Measurements from ENCODE around the gene RAPGEF1. TPM values are rescaled to one million over a fixed set of nuclear protein-coding genes. Genes with fewer than 3 reads are reported as not detected.

RAPGEF1 gene
- total RNA-seq, 1 donor from 2014 or later: 69.4 TPM

DNA sequence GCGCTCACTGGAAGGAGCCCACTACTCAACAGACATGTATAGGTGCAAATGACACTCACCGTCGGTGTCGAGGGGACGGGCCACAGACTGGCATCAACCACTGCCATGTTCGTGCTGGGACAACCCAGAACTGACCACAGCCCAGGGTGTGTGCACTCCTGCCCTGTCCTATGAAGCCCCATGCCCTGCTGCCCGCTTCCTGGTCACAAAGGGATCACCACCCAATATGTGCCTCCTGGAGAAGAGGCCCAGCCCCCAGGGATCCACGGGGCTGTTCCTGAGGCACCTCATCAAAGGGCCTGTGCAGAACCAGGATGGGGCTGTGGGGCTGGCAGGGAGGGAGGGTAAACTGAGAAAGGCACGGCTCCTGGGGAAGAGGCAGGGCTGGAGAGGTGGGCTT, 151.5 kb downstream of the RAPGEF1 start:
- ATAC-seq: no peak
- DNase-seq (ENCODE audit: low spot score): no peak
- intact Hi-C loops (cut with DNase I): no loop called here

GRCh38 chr9:131587906-131588305, 152.0 kb downstream of the RAPGEF1 start:
- intact Hi-C loops (cut with DNase I): no loop called here
- no peak for DNase-seq (ENCODE audit: low spot score)

GRCh38 chr9:131587331-131587730, 152.5 kb downstream of the RAPGEF1 start:
- DNase-seq (ENCODE audit: low spot score): no peak
- ATAC-seq: no peak
- intact Hi-C loops (cut with DNase I): no loop called here

More at GRCh38 chr9:131587906-131588305, 152.0 kb downstream of the RAPGEF1 start:
- no peak for ATAC-seq

DNA sequence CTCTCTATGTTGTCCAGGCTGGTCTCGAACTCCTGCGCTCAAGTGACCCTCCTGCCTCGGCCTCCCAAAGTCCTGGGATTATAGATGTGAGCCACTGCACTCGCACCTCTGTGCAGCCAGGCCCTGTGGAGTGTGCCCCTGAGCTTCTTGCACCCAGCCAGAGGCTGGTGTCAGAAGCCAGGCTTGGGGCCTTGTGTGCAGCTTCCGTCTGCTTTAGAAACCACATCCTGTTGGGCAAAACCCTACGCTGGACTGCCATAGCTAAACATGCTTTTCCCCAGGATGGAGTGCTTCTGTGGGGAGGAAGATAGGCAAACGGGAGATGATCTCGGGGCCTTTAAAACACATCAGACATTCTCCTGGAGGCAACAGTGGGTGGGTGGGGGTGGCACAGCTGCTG, 154.5 kb downstream of the RAPGEF1 start:
- peak; percentile 73 for ATAC-seq

DNA sequence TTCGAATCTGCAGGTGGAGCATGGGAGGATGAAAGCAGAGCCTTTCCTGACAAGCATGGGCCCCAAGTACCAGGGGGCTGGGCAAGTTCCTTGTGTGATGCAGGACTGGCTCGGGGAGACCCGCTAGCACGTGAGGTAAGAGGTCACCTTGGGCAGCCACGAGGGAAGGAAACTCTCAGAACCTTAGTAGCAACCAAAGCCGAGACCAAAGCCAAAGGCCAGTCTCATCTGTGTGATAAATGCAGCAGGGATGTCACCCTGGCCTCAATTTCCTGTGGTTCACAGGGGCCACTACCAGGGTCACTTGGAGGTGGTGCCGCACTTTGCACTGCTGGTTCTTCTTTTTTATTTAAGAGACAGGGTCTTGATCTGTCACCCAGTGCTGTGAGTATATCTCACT, 155.0 kb downstream of the RAPGEF1 start:
- ATAC-seq (no peak), DNase-seq (ENCODE audit: low spot score) (no peak)
- intact Hi-C loops (cut with DNase I): no loop called here

More for the DNA sequence above, 154.5 kb downstream of the RAPGEF1 start:
- intact Hi-C loops (cut with DNase I): no loop called here
- no peak for DNase-seq (ENCODE audit: low spot score)

DNA sequence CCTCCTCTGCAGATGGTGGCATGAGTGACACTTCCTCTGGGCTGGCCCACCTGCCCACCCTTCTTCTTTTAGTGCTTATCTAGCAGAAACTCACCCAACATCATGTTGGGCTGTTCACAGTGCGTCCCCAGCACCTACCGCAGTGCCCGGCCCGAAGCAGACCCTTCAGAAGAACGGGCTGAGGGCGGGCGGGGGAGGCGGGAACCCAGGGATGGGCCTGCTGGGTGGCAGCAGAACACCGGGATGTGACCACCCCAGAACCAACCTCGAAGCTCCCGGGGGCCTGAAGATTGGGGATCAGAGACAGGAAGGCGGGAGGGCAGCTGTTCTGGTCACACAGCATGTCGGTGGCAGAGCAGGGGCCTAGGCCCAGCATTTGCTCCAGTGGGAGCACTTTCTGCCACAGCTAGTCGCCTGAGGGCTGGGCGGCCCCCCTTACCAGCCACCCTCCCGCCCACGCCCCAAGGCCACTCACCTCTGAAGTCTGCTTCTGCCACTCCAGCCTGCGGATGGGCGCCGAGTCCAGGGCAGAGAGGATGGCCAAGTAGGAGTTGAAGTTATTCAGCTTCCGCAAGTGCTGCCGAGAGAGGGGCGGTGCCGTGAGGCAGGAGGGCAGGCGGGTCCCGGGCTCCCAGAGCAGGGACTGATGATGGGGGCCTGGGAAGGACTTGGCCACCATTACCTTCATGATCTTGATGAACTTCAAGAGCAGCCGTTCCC, 155.9 kb downstream of the RAPGEF1 start:
- DNase-seq (ENCODE audit: low spot score) (no peak), ATAC-seq (no peak)
- intact Hi-C loops (cut with DNase I): no loop called here

DNA sequence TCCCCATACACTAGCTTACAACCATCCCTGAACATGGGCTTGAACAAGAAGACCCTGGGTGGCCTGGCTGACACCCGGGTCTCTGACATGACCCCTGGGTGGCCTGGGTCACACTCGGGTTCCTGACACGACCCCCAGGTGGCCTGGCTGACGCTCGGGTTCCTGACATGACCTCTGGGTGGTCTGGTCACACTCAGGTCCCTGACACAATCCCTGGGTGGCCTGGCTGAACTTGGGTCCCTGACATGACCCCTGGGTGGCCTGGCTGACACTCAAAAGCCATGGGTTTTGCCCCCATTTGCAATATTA, 156.6 kb downstream of the RAPGEF1 start:
- no peak for ATAC-seq
- intact Hi-C loops (cut with DNase I): no loop called here

DNA sequence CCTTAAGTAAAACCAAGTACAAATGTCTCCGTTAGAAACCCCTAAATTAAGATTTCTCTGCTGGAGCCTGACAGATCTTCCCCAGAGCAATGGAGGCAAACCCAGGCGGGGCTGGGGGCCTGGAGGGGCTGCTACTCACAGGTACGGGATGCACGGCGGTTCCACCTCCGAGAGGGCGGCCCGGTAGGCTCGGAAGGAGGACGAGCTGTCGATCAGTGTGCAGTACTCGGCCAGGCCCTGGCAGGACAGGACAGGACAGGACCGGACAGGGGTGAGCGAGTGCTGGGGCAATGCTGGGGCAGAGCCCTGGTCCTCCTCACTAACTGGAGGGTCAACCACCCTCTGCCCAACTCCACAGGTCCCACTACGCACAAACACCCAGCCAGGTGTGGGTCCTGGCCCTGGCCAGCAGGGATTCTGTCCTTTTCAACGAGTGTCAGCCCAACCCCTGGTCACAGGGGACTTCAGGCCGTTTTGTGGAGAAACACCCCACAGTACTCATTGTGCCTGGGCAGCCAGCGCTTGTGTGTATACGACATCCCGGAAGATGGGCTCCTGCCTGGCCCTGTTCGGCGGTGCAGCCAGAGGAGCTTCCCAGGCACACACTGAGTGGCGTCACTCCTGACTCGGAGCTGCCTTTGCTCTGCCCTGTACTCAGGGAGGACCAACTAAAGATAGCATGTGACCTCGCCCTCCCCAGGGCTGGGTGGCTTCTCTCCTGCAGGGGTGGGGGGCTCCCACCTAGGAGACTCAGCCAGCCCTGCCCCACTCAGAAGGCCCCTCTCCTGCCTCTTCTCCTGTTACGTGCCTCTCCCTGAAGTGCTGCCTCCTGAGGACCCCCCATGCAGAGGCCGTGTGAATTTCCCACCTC, 157.2 kb downstream of the RAPGEF1 start:
- ATAC-seq: no peak
- intact Hi-C loops (cut with DNase I): no loop called here
- DNase-seq (ENCODE audit: low spot score): no peak

More for the DNA sequence above, 156.6 kb downstream of the RAPGEF1 start:
- no peak for DNase-seq (ENCODE audit: low spot score)

DNA sequence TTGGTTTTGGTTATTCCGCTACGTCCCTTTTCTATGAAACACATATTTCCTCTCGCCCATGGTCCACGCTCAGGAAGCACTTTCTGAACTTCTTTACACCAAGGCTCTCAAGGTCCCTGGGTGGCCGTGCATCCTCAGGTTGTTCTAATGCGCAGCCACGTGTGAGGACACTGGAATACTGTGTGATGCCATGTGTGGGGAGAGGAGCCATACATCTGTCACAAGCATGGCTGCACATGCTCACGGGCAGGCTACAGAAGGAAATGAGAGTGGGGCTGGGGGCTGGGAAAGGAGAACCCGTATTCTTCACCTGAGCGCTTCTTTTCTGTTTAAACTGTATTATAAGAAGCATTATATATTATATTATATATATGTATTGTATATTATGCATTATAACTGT, 157.8 kb downstream of the RAPGEF1 start:
- DNase-seq (ENCODE audit: low spot score): no peak
- no peak for ATAC-seq
- intact Hi-C loops (cut with DNase I): no loop called here

DNA sequence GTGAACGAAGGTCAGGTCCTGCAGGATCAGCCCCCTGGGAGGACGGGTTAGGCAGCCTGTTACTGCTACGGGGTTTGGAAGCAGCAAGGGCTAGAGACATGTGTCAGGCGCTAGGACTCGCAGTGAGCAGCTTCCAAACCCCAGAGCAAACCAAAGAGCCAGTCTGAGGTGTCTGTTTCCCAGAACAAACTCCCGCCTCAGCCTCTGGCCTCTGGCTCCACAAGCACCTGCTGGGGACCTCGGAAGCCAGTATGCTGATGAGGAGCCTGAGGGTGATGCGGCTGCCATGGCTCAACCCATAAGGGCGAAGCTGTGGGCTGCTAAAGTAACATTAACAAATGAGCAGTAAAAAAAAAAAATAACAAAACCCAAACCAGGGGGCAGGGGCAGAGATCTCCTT, 159.5 kb downstream of the RAPGEF1 start:
- DNase-seq (ENCODE audit: low spot score): no peak
- ATAC-seq: no peak
- intact Hi-C loops (cut with DNase I): no loop called here

DNA sequence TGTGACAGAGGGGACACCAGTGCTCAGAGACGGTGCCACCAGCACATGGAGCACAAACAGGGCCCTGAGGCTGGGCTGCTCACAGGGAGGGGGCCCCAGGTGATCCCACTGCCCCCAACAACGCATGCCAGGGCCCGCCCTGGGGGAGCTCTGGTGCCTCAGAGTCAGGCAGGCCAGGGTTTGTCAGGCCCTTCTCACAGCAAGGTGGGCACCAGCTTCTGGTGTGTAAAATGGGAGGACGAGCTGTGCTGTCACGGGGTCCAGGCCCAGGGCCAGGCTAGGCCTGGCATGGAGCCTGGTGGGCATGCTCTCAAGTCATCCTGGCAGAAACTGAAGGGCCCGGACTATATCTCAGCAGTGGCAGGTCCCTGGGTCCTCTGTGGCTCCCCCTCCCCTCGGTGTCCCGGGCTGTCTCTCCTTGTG, 160.1 kb downstream of the RAPGEF1 start:
- DNase-seq (ENCODE audit: low spot score) (no peak), ATAC-seq (peak; percentile 21)
- intact Hi-C loops (cut with DNase I): no loop called here

DNA sequence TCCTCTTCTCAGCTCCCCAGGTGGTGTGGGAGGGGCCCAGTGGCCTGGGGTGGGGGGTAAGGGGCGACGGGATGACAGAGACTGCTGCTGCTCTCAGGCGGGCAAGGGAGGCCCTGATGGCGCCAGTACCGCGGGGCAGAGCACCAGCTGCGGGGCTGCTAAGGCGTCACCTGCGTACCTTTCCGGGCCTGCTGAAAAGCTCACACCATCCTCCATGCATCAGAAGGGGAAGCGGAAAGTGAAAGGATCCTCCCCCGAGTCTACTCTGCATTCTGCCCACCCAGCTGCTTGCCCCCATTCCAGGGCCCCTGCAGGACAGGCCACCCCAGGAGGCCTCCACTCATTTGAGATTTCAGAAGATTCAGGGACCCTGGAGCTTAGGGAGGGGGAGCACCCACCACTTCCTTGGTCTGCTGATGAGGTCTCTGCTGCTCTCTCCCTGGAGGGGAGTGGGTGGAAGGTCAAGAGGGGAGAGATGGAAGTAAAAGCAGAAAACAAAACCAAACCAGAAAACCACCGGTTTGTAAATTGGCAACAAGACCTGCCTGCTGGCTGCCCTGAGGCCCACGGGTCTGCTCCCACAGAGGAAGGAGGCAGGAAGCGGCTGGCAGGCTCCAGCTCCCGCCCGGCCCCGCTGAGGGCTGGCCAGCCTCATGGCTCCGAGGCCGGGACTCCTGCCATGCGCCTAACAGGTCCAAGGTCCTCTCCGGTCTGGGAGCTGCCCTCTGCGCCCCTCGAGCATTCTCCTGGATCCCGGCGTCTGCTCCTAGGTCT, 161.0 kb downstream of the RAPGEF1 start:
- peak; percentile 56 for ATAC-seq
- no peak for DNase-seq (ENCODE audit: low spot score)
- intact Hi-C loops (cut with DNase I): no loop called here

GRCh38 chr9:131578021-131578420, 161.9 kb downstream of the RAPGEF1 start:
- ATAC-seq: no peak
- no peak for DNase-seq (ENCODE audit: low spot score)
- intact Hi-C loops (cut with DNase I): no loop called here

GRCh38 chr9:131577005-131578000, 162.6 kb downstream of the RAPGEF1 start:
- intact Hi-C loops (cut with DNase I): no loop called here
- ATAC-seq (no peak), DNase-seq (ENCODE audit: low spot score) (no peak)

- intact Hi-C loops (cut with DNase I): no loop called here
- DNase-seq (ENCODE audit: low spot score) (no peak), ATAC-seq (no peak)
Observed at GRCh38 chr9:131575946-131576853, 163.7 kb downstream of the RAPGEF1 start.

GRCh38 chr9:131574730-131575640, 164.9 kb downstream of the RAPGEF1 start:
- intact Hi-C loops (cut with DNase I): no loop called here
- no peak for ATAC-seq
- DNase-seq (ENCODE audit: low spot score): no peak

DNA sequence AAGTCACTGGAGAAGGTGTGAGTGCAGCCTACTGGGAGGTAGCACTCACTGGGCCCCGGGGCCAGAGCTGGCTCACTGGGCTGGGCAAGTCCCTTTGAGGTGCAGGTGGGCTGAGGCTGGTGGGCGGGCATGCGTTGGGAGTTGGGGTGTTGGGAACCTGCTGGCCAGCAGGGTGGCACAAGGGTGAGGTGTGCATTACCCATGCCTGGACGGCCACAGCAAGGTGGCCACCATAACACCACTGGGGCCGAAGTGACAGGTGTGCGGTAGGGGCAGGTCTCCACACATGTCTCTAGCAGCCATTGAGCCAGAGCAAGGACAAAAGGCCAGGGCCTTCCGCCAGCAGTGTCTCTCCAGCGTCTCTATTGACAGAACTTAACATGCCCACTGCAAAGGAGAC, 172.0 kb downstream of the RAPGEF1 start:
- no peak for ATAC-seq
- no peak for DNase-seq (ENCODE audit: low spot score)
- intact Hi-C loops (cut with DNase I): no loop called here

Measured in sciatic nerve (tissue), 2 donors.